ENCODE results near the gene PRPF39. TPM values are rescaled to one million over a fixed set of nuclear protein-coding genes. Genes with fewer than 3 reads are reported as not detected.

The PRPF39 gene
- polyA plus RNA-seq, 3 donors, result 3.3 to 26.1 (median 5.4) TPM

DNA sequence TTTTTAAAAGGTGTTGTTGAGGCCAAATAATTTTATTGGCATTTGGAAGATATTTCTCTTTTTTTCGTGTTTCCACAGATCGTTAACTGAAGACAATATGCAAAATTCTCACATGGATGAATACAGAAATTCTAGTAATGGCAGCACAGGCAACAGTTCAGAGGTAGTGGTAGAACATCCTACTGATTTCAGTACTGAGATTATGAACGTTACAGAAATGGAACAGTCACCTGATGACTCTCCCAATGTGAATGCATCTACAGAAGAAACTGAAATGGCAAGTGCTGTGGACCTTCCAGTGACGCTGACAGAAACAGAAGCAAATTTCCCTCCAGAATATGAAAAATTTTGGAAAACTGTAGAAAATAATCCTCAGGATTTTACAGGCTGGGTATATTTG lies 11.2 kb downstream of the PRPF39 start:
- peaks cover 43 to 61% of the 10 kb centered on the region in 2 donors for H3K36me3 ChIP-seq (replicated peaks in 1 of 2; ENCODE audit: control insufficient read depth in 1 of 2, insufficient read depth in 2 of 2, low read length in 2 of 2)
- no peaks in the 10 kb centered on the region for H3K9me3 ChIP-seq (replicated peaks in 1 of 2; ENCODE audit: control insufficient read depth in 1 of 2, insufficient read depth in 1 of 2, low read length in 2 of 2)
- Mint-ChIP-seq H3K4me1 (no peaks in the 10 kb centered on the region), H3K27me3 (ENCODE audit: low read depth in 3 of 3) (no peaks in the 10 kb centered on the region), H3K27ac (no peak overlapping the region), H3K9me3 (no peaks in the 10 kb centered on the region), H3K4me3 (no peak overlapping the region), H3K36me3 (peaks cover 46 to 56% of the 10 kb centered on the region in 2 donors)
- no peak overlapping the region for H2AFZ ChIP-seq (ENCODE audit: insufficient read depth, low read depth, low read length, poor library complexity, severe bottlenecking)
- no peak for DNase-seq
- peaks cover 46% of the 10 kb centered on the region for H3K79me2 ChIP-seq (ENCODE audit: insufficient read depth, low read length)
- H3K4me1 ChIP-seq (ENCODE audit: control insufficient read depth in 1 of 2, insufficient read depth in 2 of 2, low read length in 2 of 2), result no peaks in the 10 kb centered on the region
- H4K20me1 ChIP-seq (ENCODE audit: insufficient read depth, low read length), result peaks cover 18% of the 10 kb centered on the region
- no peak overlapping the region for H3K9ac ChIP-seq (ENCODE audit: insufficient read depth, low read length, poor library complexity, severe bottlenecking)
- no peaks in the 10 kb centered on the region for H3K27me3 ChIP-seq (ENCODE audit: control insufficient read depth in 2 of 2, insufficient read depth in 2 of 2, low read length in 2 of 2)
- TF ChIP-seq, protein P1, sequence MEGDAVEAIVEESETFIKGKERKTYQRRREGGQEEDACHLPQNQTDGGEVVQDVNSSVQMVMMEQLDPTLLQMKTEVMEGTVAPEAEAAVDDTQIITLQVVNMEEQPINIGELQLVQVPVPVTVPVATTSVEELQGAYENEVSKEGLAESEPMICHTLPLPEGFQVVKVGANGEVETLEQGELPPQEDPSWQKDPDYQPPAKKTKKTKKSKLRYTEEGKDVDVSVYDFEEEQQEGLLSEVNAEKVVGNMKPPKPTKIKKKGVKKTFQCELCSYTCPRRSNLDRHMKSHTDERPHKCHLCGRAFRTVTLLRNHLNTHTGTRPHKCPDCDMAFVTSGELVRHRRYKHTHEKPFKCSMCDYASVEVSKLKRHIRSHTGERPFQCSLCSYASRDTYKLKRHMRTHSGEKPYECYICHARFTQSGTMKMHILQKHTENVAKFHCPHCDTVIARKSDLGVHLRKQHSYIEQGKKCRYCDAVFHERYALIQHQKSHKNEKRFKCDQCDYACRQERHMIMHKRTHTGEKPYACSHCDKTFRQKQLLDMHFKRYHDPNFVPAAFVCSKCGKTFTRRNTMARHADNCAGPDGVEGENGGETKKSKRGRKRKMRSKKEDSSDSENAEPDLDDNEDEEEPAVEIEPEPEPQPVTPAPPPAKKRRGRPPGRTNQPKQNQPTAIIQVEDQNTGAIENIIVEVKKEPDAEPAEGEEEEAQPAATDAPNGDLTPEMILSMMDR (IDR thresholded peaks at IDR 0.05), result no peak
- no peak overlapping the region for H3K4me2 ChIP-seq (replicated peaks; ENCODE audit: extremely low read depth, low read length, poor library complexity, severe bottlenecking)
- intact Hi-C loops (cut with micrococcal nuclease), result no loop called here
- no peak overlapping the region for H3K27ac ChIP-seq (ENCODE audit: low read depth in 1 of 2, low read length in 2 of 2)
- no CpG with 5 or more reads among the region's 4 CpGs for WGBS (ENCODE audit: insufficient coverage)
- no peak overlapping the region for H3K4me3 ChIP-seq (replicated peaks in 1 of 3; ENCODE audit: low read depth in 2 of 3, low read length in 3 of 3)

DNA sequence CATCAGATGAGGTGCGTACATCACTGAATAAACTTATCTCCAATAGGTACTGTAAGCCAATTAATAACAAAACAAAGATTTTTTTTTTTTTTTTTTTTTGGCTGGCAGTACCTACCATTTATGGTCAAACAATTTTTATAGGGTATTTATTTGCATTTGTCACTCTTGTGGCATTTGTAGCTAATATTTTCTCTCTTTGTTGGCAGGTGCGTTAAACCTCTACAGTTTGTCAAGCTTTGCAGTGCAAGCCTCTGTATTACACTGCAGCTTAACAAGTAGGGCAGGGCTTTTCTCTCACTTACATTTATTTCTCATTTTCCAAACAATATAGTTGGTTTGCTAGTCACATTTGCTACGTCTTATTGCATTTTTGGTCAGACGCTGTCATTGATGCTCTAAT lies 12.3 kb downstream of the PRPF39 start:
- H3K4me2 ChIP-seq (replicated peaks; ENCODE audit: extremely low read depth, low read length, poor library complexity, severe bottlenecking), result no peak overlapping the region
- TF ChIP-seq, protein P1 (IDR thresholded peaks at IDR 0.05), result no peak
- peaks cover 35% of the 10 kb centered on the region for H3K79me2 ChIP-seq (ENCODE audit: insufficient read depth, low read length)
- H3K27me3 ChIP-seq (ENCODE audit: control insufficient read depth in 2 of 2, insufficient read depth in 2 of 2, low read length in 2 of 2), result no peaks in the 10 kb centered on the region
- H2AFZ ChIP-seq (ENCODE audit: insufficient read depth, low read depth, low read length, poor library complexity, severe bottlenecking), result no peak overlapping the region
- no peaks in the 10 kb centered on the region for H3K4me1 ChIP-seq (ENCODE audit: control insufficient read depth in 1 of 2, insufficient read depth in 2 of 2, low read length in 2 of 2)
- no peak overlapping the region for H3K9ac ChIP-seq (ENCODE audit: insufficient read depth, low read length, poor library complexity, severe bottlenecking)
- H3K4me1 Mint-ChIP-seq, result no peaks in the 10 kb centered on the region
- no peak overlapping the region for H3K27ac ChIP-seq (ENCODE audit: low read depth in 1 of 2, low read length in 2 of 2)
- no peaks in the 10 kb centered on the region for H3K27me3 Mint-ChIP-seq (ENCODE audit: low read depth in 3 of 3)
- intact Hi-C loops (cut with micrococcal nuclease), result no loop called here
- no peaks in the 10 kb centered on the region for H3K9me3 ChIP-seq (replicated peaks in 1 of 2; ENCODE audit: control insufficient read depth in 1 of 2, insufficient read depth in 1 of 2, low read length in 2 of 2)
- H3K36me3 ChIP-seq (replicated peaks in 1 of 2; ENCODE audit: control insufficient read depth in 1 of 2, insufficient read depth in 2 of 2, low read length in 2 of 2), result peaks cover 52 to 71% of the 10 kb centered on the region in 2 donors
- peaks cover 55 to 67% of the 10 kb centered on the region in 2 donors for H3K36me3 Mint-ChIP-seq
- no peak overlapping the region for H3K4me3 ChIP-seq (replicated peaks in 1 of 3; ENCODE audit: low read depth in 2 of 3, low read length in 3 of 3)
- no peak overlapping the region for H3K4me3 Mint-ChIP-seq
- 100% methylated on average over 2 of the region's 4 CpGs for WGBS (ENCODE audit: insufficient coverage)
- H4K20me1 ChIP-seq (ENCODE audit: insufficient read depth, low read length), result peaks cover 8% of the 10 kb centered on the region
- no peak overlapping the region for H3K27ac Mint-ChIP-seq
- DNase-seq, result no peak
- no peaks in the 10 kb centered on the region for H3K9me3 Mint-ChIP-seq

Data from CD14-positive monocyte (primary cell).